Eye (tissue), 1 donor: ENCODE data around the gene PRAME.

Source experiments
- DNase-seq: peaks from one replicate; pipeline ENCODE4 v3.0.0-alpha.2; 2015

Gene PRAME

DNA sequence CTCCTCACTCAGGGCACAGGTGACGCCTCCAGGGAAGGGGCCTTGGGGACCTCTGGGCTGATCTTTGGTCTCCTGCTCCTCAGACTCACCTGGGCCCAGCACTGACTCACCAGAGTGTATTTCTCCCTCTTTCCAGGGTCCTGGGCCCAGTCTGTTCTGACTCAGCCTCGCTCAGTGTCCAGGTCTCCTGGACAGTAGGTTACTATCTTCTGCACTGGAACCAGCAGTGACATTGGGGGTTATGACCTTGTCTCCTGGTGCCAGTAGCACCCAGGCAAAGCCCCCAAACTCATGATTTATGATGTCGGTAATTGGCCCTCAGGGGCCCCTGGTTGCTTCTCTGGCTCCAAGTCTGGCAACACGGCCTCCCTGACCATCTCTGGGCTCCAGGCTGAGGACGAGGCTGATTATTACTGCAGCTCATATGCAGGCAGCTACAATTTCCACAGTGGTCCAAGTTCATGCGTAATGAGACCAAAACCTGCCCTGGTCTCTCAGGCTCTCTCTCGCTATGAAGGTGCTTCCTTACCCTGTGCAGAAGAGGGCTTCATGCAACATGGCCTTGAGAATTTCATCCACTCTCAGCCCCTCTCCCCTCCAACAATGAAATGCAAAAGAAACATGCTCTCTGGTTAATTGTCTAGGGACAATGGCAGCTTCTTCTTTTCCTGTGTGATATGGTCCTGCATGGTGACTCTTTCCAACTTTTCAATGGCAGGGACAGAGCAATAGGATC, 21.0 kb upstream of the PRAME start:
- DNase-seq, result no peak

DNA sequence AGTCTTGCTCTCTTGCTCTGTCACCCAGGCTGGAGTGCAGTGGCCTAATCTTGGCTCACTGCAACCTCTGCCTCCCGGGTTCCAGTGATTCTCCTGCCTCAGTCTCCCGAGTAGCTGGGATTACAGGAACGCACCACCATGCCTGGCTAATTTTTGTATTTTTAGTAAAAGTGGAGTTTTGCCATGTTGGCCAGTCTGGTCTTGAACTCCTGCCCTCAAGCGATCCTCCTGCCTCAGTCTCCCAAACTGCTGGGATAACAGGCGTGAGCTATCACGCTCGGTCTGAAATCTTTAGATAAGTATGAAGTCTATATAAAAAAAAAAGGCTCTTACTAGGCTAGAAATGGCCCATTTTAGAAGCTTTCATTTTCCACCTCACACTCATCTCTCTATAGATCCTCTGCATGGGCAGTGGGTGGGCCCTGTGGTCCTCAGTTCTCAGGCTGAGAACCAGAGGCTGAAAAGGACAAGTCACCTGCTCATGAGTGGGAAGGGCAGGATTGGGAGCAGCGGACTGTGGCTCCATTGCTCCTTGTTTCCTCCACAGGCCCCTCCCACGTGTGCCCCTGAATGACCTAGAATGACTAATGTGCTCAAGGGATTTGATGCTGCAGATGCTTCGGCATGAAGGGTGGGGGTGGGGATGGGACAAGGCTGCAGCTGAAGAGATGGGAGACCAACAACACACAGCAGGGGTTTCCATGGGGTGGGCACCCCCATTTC, 19.8 kb upstream of the PRAME start:
- DNase-seq, result peak; percentile 66

DNA sequence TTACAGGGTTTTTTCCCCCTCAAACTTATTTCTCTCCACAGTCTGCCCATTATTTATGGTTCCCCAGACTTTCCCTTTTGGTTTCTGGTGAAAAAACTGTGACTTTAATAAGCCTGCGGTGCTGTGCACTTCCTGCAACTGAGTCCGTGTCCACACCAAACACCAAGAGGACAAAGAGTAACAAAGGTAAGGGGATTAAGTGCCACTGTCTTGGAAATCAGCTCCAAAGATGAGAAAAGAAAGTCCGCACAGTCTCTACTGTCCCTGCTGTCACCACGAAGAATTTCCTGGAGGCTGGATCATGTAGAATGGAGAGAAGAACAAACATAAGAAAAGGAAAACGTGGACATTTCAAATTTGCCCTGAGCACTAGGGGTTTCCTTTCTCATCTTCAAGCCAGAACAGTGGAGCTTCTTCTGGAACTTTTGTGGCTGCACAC, 17.9 kb upstream of the PRAME start:
- no peak for DNase-seq

GRCh38 chr22:22576244-22576988, 17.4 kb upstream of the PRAME start:
- DNase-seq, result peak; percentile 68

DNA sequence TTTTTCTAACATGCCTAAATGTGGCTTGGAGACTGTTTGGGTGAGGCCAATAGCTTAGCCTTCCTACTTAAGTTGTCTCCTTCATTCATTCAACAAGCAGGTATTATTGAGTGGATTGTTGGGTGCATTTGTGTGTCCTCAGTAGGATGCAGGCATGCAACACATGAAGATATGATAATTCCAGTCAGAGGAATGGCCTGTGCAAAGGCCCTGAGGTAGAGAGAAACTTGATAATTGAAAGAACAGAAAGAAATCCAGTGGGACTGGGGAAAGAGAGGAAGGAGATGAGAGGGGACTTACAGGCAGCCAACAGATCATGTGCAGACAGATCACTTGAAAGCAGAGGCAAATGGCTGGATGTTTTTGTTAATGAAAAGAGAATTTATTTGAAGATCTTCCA, 15.3 kb upstream of the PRAME start:
- no peak for DNase-seq

- no peak for DNase-seq
These were observed 14.2 kb upstream of the PRAME start for GRCh38 chr22:22573047-22573889.

DNA sequence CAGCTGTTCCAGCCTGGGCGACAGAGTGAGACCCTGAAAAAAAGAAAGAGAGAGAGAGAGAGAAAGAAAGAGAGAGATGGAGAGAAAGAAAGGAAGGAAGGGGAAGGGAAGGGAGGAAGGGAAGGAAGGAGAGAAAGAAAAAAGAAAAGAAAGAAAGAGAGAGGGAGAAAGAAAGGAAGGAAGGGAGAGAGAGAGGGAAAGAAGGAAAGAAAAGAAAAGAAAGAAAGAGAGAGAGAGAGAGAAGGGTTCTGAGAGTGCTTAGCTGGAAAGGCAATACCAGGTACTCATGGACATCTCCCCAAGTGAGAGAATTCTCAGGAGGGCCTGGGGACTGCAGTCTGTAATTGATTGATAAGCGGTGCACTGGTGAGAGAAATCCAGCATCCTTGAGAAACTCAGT, 12.8 kb upstream of the PRAME start:
- DNase-seq, result no peak

GRCh38 chr22:22571429-22571828, 12.4 kb upstream of the PRAME start:
- no peak for DNase-seq

GRCh38 chr22:22569218-22569617, 10.2 kb upstream of the PRAME start:
- DNase-seq, result no peak

DNA sequence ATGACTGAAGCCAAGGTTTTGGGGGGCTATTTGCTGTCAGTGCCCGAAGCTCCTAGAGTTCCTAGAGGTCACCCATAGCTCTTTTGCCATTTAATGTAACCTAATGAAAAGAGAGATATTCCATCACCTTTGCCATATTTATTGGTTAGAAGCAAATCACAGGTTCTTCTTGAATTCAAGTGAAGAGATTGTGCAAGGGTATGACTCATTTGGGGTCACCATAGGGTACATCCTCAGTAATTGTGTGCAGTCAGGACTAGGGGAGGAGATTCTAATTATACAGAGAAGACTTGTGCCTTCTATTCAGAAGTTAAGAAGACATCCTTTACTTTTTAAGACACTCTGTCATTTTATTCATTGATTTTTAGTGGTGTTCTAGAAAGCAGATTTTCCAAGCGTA, 6.9 kb upstream of the PRAME start:
- DNase-seq, result no peak

GRCh38 chr22:22558071-22558971, 744 bp downstream of the PRAME start:
- DNase-seq, result no peak

- DNase-seq, result no peak
These were observed 1.8 kb downstream of the PRAME start for GRCh38 chr22:22556995-22557925.

DNA sequence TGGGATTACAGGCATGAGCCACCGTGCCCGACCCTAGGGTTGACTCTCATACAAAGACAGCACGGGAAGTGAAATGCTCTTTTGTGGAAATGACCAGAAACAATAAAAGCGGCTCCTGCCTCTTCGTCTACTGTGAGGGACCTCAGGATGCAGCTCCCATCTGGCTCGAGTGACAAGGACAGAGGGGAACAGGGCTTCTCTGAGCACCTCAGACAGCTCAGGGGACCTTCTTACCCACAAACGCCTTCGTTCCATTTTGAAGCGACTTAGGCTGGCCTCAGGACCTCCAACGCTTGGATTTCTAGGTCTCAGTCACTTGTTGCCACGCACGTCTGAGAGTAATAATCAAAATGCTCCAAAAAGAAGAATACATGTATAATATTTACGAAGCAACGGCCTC, 2.5 kb downstream of the PRAME start:
- no peak for DNase-seq

DNA sequence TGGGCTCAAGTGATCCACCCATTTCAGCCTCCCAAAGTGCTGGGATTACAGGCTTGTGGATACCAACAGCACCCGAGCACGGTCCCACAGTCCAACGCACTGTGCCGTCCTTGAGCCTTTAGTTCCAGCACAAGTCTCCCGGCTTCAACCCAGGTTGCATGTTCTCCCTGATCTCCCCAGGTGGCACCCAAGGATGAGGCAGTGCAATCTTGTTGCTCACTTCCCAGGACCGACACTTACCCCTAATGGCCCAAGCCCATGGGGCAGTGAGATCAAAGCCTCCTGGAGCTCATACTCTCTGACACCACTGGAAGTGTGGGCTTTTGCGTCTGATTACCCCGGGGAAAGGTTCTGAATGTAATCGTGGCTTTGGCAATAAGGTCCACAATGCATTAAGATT, 3.5 kb downstream of the PRAME start:
- no peak for DNase-seq

GRCh38 chr22:22554587-22555284, 4.3 kb downstream of the PRAME start:
- DNase-seq, result peak; percentile 4

DNA sequence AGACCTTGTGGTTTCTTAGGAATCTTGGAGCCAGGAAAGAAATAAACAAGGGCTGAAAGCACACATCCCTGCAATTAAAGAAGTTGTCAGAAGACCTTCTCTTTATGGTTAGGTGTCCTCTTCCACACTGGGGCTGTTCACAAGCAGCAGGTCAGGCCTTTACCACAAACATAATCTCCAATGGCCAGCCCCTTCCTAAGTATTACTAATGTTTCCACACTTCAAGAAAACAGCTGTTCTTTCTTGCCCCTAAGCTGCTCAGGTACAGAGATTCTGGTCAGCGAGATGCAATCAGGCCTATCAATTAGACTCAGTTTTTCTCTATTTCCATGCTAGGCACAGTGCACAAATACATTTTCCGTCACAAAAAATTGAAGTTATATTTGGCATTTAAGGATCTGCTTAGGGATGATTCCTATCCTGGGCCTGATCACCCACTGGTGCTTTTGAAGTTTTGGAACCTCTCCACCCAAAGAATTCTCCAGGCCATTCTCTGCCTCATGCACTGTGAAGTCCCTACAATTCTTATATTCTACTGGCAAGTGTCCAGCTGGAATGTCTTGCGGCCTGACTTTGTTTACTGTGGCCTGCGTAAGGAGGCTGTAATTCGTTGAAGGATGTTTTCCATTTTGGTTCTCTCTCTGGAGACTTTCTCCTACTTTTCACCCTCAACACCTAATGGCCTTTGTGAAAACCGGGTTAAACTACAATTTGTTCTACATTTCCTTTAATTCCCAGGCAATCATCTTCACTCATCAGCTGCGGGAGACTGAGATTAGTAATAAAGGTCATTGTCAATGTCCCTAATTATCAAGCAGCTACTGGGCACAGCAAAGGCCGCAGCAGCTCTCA, 5.1 kb downstream of the PRAME start:
- DNase-seq, result peak; percentile 36

GRCh38 chr22:22553141-22553540, 5.9 kb downstream of the PRAME start:
- DNase-seq, result no peak

DNA sequence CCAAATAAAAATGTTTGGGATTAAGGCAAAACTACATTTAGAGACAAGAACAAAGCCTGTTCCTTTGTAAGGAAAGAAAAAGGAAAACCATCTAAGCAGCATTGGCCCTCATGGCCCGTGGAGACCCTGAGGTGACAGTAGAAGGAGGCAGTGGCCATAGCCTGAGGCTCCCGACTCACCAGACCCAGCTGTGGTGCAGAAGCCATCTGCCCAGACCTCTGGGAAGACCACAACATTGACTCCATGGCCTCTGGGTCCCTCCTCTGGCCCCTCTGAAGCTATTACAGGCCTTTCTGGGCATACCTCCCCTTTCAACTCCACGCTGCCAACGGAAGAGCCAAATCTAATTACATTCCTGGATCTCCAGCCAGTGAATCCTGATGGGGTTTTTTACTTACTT, 6.4 kb downstream of the PRAME start:
- peak; percentile 28 for DNase-seq
